Activated naive CD4-positive, alpha-beta T cell treated with anti-CD3 and anti-CD28 coated beads for 36 hours (primary cell): ENCODE data around the gene KIF25. TPM values are rescaled to one million over a fixed set of nuclear protein-coding genes. Genes with fewer than 3 reads are reported as not detected.

ENCODE experiments used
- CTCF ChIA-PET: fragments of 350-600 bp; sonication (Branson Sonifier 250); formaldehyde crosslinking; loops from one replicate; lab custom pipeline; 2021; ENCODE audit warnings: antibody characterized with exemption; lab: Charles Lee
- DNase-seq: peaks from one replicate; pipeline ENCODE4 v3.0.0-alpha.2; 2020
- H3K27ac Mint-ChIP-seq: one replicate; pipeline ENCODE4 v1.8.0; 2021; ENCODE audit warnings: mild to moderate bottlenecking, mixed read lengths
- H3K27me3 Mint-ChIP-seq: one replicate; pipeline ENCODE4 v1.8.0; 2021; ENCODE audit warnings: low read depth, mixed read lengths
- H3K36me3 Mint-ChIP-seq: one replicate; pipeline ENCODE4 v1.8.0; 2021; ENCODE audit warnings: low read depth, mixed read lengths
- H3K4me1 Mint-ChIP-seq: one replicate; pipeline ENCODE4 v1.8.0; 2021; ENCODE audit warnings: low read depth, mixed read lengths
- H3K4me3 Mint-ChIP-seq: one replicate; pipeline ENCODE4 v1.8.0; 2021; ENCODE audit warnings: mild to moderate bottlenecking, moderate library complexity, mixed read lengths
- H3K9me3 Mint-ChIP-seq: one replicate; pipeline ENCODE4 v1.8.0; 2021; ENCODE audit warnings: mixed read lengths
- intact Hi-C: fragments of 100-400 bp; cut with micrococcal nuclease; formaldehyde crosslinking; loops from one replicate; pipeline ENCODE4 v1.15.1; 2023
- total RNA-seq, 2 experiments: library from RNA; stranded (reverse); gene quantifications; one replicate each; pipeline ENCODE4 v1.2.3, GENCODE V29; 2021

Gene KIF25
- total RNA-seq, 2 experiments from 2014 or later: not detected

- no peak for DNase-seq
- CTCF ChIA-PET: no interaction called here
- H3K36me3 Mint-ChIP-seq: peaks cover 2% of the 10 kb centered on the region
- peaks cover 6% of the 10 kb centered on the region for H3K9me3 Mint-ChIP-seq
- no peak overlapping the region for H3K4me3 Mint-ChIP-seq
- intact Hi-C loops: no loop called here
- no peaks in the 10 kb centered on the region for H3K27me3 Mint-ChIP-seq
- H3K4me1 Mint-ChIP-seq: no peaks in the 10 kb centered on the region
- H3K27ac Mint-ChIP-seq: no peak overlapping the region
Measured at GRCh38 chr6:168004945-168005344, 7.5 kb downstream of the KIF25 start.

DNA sequence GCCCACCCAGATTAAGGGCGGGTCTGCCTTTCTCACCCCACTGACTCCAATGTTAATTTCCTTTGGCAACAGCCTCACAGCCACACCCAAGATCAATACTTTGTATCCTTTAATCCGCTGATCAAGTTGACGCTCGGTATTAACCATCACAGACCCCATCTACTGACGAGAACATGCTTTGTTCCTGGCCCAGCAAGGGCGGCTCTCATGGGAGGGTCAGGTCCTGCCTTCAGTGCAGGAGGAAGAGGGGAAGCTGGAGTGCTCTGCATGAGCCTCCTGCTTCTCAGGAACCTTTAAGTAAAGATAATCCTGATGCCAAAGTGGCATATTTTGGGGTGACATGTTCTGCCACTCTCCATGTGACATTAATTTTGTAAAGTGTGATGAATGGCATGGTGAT, 8.3 kb downstream of the KIF25 start:
- H3K9me3 Mint-ChIP-seq: peaks cover 11% of the 10 kb centered on the region
- no peaks in the 10 kb centered on the region for H3K4me1 Mint-ChIP-seq
- H3K27me3 Mint-ChIP-seq: no peaks in the 10 kb centered on the region
- H3K4me3 Mint-ChIP-seq: no peak overlapping the region
- H3K36me3 Mint-ChIP-seq: peaks cover 2% of the 10 kb centered on the region
- DNase-seq: no peak
- CTCF ChIA-PET: no interaction called here
- no peak overlapping the region for H3K27ac Mint-ChIP-seq
- intact Hi-C loops: no loop called here

GRCh38 chr6:168007592-168008338, 10.3 kb downstream of the KIF25 start:
- peaks cover 2% of the 10 kb centered on the region for H3K36me3 Mint-ChIP-seq
- intact Hi-C loops: no loop called here
- H3K27ac Mint-ChIP-seq: no peak overlapping the region
- no peaks in the 10 kb centered on the region for H3K27me3 Mint-ChIP-seq
- CTCF ChIA-PET: no interaction called here
- no peak overlapping the region for H3K4me3 Mint-ChIP-seq
- no peaks in the 10 kb centered on the region for H3K4me1 Mint-ChIP-seq
- no peak for DNase-seq
- H3K9me3 Mint-ChIP-seq: peaks cover 27% of the 10 kb centered on the region

DNA sequence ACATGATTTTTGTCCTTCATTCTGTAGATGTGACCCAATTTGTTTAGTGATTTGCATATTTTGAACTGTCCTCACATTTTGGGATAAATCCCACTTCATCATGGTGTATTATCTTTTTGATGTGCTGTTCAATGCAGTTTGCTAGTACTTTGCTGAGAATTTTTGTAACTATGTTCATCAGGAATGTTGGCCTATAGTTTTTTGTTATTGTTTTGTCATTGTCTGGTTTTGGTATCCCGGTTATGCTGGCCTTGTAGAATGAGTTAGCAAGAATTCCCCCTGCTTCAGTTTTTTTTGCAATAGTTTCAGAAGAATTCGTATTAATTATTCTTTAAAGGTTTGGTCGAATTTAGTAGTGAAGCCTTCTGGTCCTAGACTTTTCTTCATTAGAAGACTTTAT, 11.9 kb downstream of the KIF25 start:
- Mint-ChIP-seq H3K4me3 (no peak overlapping the region), H3K4me1 (no peaks in the 10 kb centered on the region), H3K9me3 (peaks cover 30% of the 10 kb centered on the region), H3K27ac (no peak overlapping the region), H3K36me3 (peaks cover 2% of the 10 kb centered on the region), H3K27me3 (no peaks in the 10 kb centered on the region)
- CTCF ChIA-PET: interaction anchor here (1.0 kb wide), 1 partner anchor 34 kb away, joined by 3 read pairs; no protein-coding TSS in a partner anchor
- intact Hi-C loops: no loop called here
- DNase-seq: no peak

GRCh38 chr6:168011291-168011690, 13.8 kb downstream of the KIF25 start:
- no peaks in the 10 kb centered on the region for H3K4me1 Mint-ChIP-seq
- H3K36me3 Mint-ChIP-seq: peaks cover 2% of the 10 kb centered on the region
- H3K27me3 Mint-ChIP-seq: peaks cover 10% of the 10 kb centered on the region
- DNase-seq: no peak
- no peak overlapping the region for H3K4me3 Mint-ChIP-seq
- CTCF ChIA-PET: no interaction called here
- peaks cover 30% of the 10 kb centered on the region for H3K9me3 Mint-ChIP-seq
- intact Hi-C loops: no loop called here
- H3K27ac Mint-ChIP-seq: no peak overlapping the region

GRCh38 chr6:168012431-168013249, 15.2 kb downstream of the KIF25 start:
- CTCF ChIA-PET: no interaction called here
- Mint-ChIP-seq H3K4me1 (no peaks in the 10 kb centered on the region), H3K27me3 (peaks cover 18% of the 10 kb centered on the region), H3K9me3 (peaks cover 30% of the 10 kb centered on the region), H3K36me3 (peaks cover 2% of the 10 kb centered on the region), H3K27ac (no peak overlapping the region), H3K4me3 (no peak overlapping the region)
- intact Hi-C loops: no loop called here
- no peak for DNase-seq

DNA sequence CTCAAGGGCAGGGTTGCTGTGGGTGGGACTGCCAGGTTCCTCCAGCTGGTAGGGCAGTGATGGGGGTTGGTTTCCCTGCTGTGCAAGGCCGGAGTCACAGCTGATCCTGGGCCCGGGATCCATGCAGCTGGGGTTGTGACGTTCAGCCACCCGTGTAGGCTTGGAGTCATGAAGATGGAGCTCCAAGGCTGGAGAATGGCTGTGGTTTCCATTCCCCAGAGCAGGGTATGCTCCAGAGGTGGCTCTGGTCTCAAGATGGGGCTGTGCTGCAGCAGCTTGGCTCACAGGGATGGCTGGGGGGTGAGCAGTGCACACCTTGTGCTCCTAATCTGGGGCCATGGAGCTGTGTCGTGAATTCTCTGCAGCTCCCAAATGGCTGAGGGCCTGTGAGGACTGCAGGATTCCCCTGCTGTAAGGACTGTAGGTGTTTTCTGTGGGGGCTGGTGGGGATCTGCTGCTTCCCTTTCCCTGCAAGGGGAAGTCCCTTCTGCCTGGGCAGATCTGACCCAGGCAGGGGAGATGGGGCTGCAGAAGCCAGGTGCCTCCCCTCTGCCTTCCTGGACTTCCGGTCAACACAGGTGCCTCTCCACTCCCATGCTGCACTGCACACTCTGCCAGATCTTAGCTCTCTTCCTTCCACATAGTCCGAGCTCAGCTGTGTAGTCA, 15.9 kb downstream of the KIF25 start:
- DNase-seq: no peak
- H3K9me3 Mint-ChIP-seq: peaks cover 27% of the 10 kb centered on the region
- CTCF ChIA-PET: no interaction called here
- intact Hi-C loops: no loop called here
- H3K27me3 Mint-ChIP-seq: peaks cover 18% of the 10 kb centered on the region
- H3K4me1 Mint-ChIP-seq: no peaks in the 10 kb centered on the region
- no peak overlapping the region for H3K4me3 Mint-ChIP-seq
- H3K36me3 Mint-ChIP-seq: peaks cover 2% of the 10 kb centered on the region
- no peak overlapping the region for H3K27ac Mint-ChIP-seq

DNA sequence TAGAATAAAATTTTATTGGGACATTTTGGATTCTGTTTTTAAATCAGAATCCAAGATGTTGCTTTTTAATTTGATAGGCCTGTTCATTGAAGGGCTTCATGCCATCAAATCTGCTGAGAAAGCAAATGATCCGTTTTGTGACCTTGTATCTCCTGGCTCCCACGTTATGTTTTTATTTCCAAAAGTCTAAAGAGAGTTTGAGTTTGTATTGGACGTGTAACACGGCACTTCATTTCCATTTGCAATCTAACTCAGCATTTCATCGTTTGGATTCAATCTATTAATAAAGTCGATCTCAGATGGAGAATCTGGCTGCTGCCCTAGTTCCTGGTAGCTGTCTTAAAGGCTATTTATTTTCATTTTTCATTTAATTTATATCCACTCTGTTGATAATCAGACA, 17.0 kb downstream of the KIF25 start:
- intact Hi-C loops: no loop called here
- H3K27ac Mint-ChIP-seq: no peak overlapping the region
- peaks cover 25% of the 10 kb centered on the region for H3K9me3 Mint-ChIP-seq
- H3K36me3 Mint-ChIP-seq: no peaks in the 10 kb centered on the region
- no peak for DNase-seq
- CTCF ChIA-PET: no interaction called here
- peaks cover 18% of the 10 kb centered on the region for H3K27me3 Mint-ChIP-seq
- H3K4me3 Mint-ChIP-seq: no peak overlapping the region
- H3K4me1 Mint-ChIP-seq: no peaks in the 10 kb centered on the region

- Mint-ChIP-seq H3K4me3 (no peak overlapping the region), H3K9me3 (peaks cover 25% of the 10 kb centered on the region), H3K27ac (no peak overlapping the region), H3K4me1 (no peaks in the 10 kb centered on the region), H3K27me3 (peaks cover 18% of the 10 kb centered on the region), H3K36me3 (no peaks in the 10 kb centered on the region)
- CTCF ChIA-PET: no interaction called here
- intact Hi-C loops: no loop called here
- no peak for DNase-seq
Measured at GRCh38 chr6:168015009-168015408, 17.5 kb downstream of the KIF25 start.

GRCh38 chr6:168015482-168016175, 18.2 kb downstream of the KIF25 start:
- no peaks in the 10 kb centered on the region for H3K36me3 Mint-ChIP-seq
- no peak overlapping the region for H3K4me3 Mint-ChIP-seq
- CTCF ChIA-PET: no interaction called here

GRCh38 chr6:168016176-168016620, 18.7 kb downstream of the KIF25 start:
- DNase-seq: no peak
- intact Hi-C loops: no loop called here
- Mint-ChIP-seq H3K9me3 (peaks cover 16% of the 10 kb centered on the region), H3K4me3 (no peak overlapping the region), H3K27me3 (peaks cover 18% of the 10 kb centered on the region), H3K4me1 (no peaks in the 10 kb centered on the region), H3K36me3 (no peaks in the 10 kb centered on the region), H3K27ac (no peak overlapping the region)
- CTCF ChIA-PET: no interaction called here

More at GRCh38 chr6:168015482-168016175, 18.2 kb downstream of the KIF25 start:
- DNase-seq: no peak
- peaks cover 21% of the 10 kb centered on the region for H3K9me3 Mint-ChIP-seq
- intact Hi-C loops: no loop called here
- no peak overlapping the region for H3K27ac Mint-ChIP-seq
- peaks cover 18% of the 10 kb centered on the region for H3K27me3 Mint-ChIP-seq
- H3K4me1 Mint-ChIP-seq: no peaks in the 10 kb centered on the region
